H1 (cell line): ENCODE data around the gene RHBDD1. TPM values are rescaled to one million over a fixed set of nuclear protein-coding genes. Genes with fewer than 3 reads are reported as not detected.

ENCODE experiments used
- CTCF ChIA-PET: fragments of 300-600 bp; sonication (Branson Sonifier 250); formaldehyde crosslinking; loops from one replicate; lab custom pipeline; 2021; ENCODE audit not compliant: partially characterized antibody; lab: Charles Lee
- POLR2A ChIA-PET: fragments of 300-600 bp; sonication (Branson Sonifier 250); formaldehyde crosslinking; loops from one replicate; lab custom pipeline; 2021; ENCODE audit warnings: inconsistent platforms; ENCODE audit not compliant: partially characterized antibody; lab: Charles Lee
- DNase-seq, 2 experiments: peaks; one replicate each; pipeline versions ENCODE4 v3.0.0 to v3.0.0-alpha.2; 2010 to 2022; ENCODE audit warnings: low spot score in 2 of 2, low read depth in 1 of 2, mixed read lengths in 1 of 2
- FAIRE-seq: peaks from 2 replicates; lab custom pipeline; 2011; peaks lifted over from hg19 to GRCh38; lab: Jason Lieb, UNC
- H2AFZ ChIP-seq: 2 replicates; pipeline ENCODE4 v1.8.1; 2012; ENCODE audit warnings: low read length, inconsistent platforms
- H2AK5ac ChIP-seq: 2 replicates; pipeline ENCODE4 v1.6.1; 2013; ENCODE audit warnings: low read depth, low read length
- H2BK120ac ChIP-seq: replicated peaks from 2 replicates; pipeline ENCODE3; 2013; ENCODE audit warnings: low read depth, low read length, inconsistent platforms
- H2BK12ac ChIP-seq: 2 replicates; pipeline ENCODE4 v1.6.1; 2013; ENCODE audit warnings: low read depth, low read length
- H2BK15ac ChIP-seq: 2 replicates; pipeline ENCODE4 v1.6.1; 2013; ENCODE audit warnings: low read length
- H2BK20ac ChIP-seq: 2 replicates; pipeline ENCODE4 v1.6.1; 2013; ENCODE audit warnings: low read length
- H2BK5ac ChIP-seq: 2 replicates; pipeline ENCODE4 v1.6.1; 2013; ENCODE audit warnings: low read depth, low read length
- H3K14ac ChIP-seq: 2 replicates; pipeline ENCODE4 v1.6.1; 2013; ENCODE audit warnings: inconsistent platforms; ENCODE audit not compliant: insufficient read length
- H3K18ac ChIP-seq: 2 replicates; pipeline ENCODE4 v1.6.1; 2013; ENCODE audit warnings: low read length; ENCODE audit errors: extremely low read depth
- H3K23ac ChIP-seq: 2 replicates; pipeline ENCODE4 v1.6.1; 2013; ENCODE audit warnings: inconsistent platforms; ENCODE audit not compliant: insufficient read length
- H3K23me2 ChIP-seq: 2 replicates; pipeline ENCODE4 v1.6.1; 2013; ENCODE audit warnings: low read depth, low read length
- H3K27ac ChIP-seq: 2 replicates; pipeline ENCODE4 v1.6.1; 2011; ENCODE audit warnings: low read depth, low read length, inconsistent platforms
- H3K27me3 ChIP-seq, 4 experiments: replicated peaks in 1 of 4; 1 replicate in 1 of 4; 2 replicates in 3 of 4; pipeline versions ENCODE4 v1.6.1 to v1.8.1; 2011 to 2013; ENCODE audit warnings: low read length in 3 of 4, mild to moderate bottlenecking in 3 of 4, inconsistent platforms in 2 of 4, mixed read lengths in 2 of 4, moderate library complexity in 1 of 4; ENCODE audit not compliant: control insufficient read depth in 3 of 4, insufficient read depth in 3 of 4; ENCODE audit errors: extremely low read depth in 1 of 4
- H3K36me3 ChIP-seq, 4 experiments: 2 replicates each; pipeline versions ENCODE4 v1.6.1 to v1.8.1; 2011 to 2013; ENCODE audit warnings: mild to moderate bottlenecking in 4 of 4, low read length in 3 of 4, moderate library complexity in 2 of 4, control low read depth in 1 of 4, inconsistent platforms in 1 of 4; ENCODE audit not compliant: insufficient read depth in 4 of 4, control insufficient read depth in 2 of 4
- H3K4ac ChIP-seq: replicated peaks from 2 replicates; pipeline ENCODE3; 2013; ENCODE audit warnings: low read length, low read depth, mixed read lengths, inconsistent platforms; ENCODE audit not compliant: insufficient read length
- H3K4me1 ChIP-seq, 4 experiments: replicated peaks in 1 of 4; 1 replicate in 1 of 4; 2 replicates in 3 of 4; pipeline versions ENCODE4 v1.6.1 to v1.8.1; 2011 to 2013; ENCODE audit warnings: low read length in 3 of 4, inconsistent platforms in 2 of 4, mixed read lengths in 1 of 4; ENCODE audit not compliant: insufficient read depth in 4 of 4, control insufficient read depth in 3 of 4
- H3K4me2 ChIP-seq, 2 experiments: 2 replicates each; pipeline versions ENCODE4 v1.6.1 to v1.8.1; 2011 to 2013; ENCODE audit warnings: low read depth in 2 of 2, low read length in 2 of 2, control low read depth in 1 of 2, inconsistent platforms in 1 of 2, mild to moderate bottlenecking in 1 of 2; ENCODE audit not compliant: insufficient read depth in 1 of 2
- H3K4me3 ChIP-seq, 4 experiments: fragments of 200-600, 300-600 bp in 1 of 4; sonication (generic), shearing (Covaris generic), sonication (Bioruptor Twin) in 1 of 4; 2 replicates each; pipeline versions ENCODE4 v1.5.1 to v1.8.1; 2011 to 2016; ENCODE audit warnings: low read length in 4 of 4, low read depth in 3 of 4, control low read depth in 2 of 4, inconsistent platforms in 2 of 4, mild to moderate bottlenecking in 2 of 4, mixed read lengths in 1 of 4, moderate library complexity in 1 of 4; ENCODE audit not compliant: insufficient read depth in 2 of 4; ENCODE audit errors: extremely low read depth in 1 of 4
- H3K56ac ChIP-seq: replicated peaks from 2 replicates; pipeline ENCODE3; 2013; ENCODE audit warnings: low read depth, mild to moderate bottlenecking, mixed read lengths, low read length, inconsistent platforms; ENCODE audit not compliant: insufficient read length
- H3K79me1 ChIP-seq: 2 replicates; pipeline ENCODE4 v1.6.1; 2013; ENCODE audit warnings: low read depth, low read length, control low read depth
- H3K79me2 ChIP-seq, 2 experiments: 2 replicates each; pipeline versions ENCODE4 v1.6.1 to v1.8.1; 2012 to 2013; ENCODE audit warnings: low read length in 2 of 2, mild to moderate bottlenecking in 2 of 2, inconsistent platforms in 1 of 2; ENCODE audit not compliant: insufficient read depth in 2 of 2, control insufficient read depth in 1 of 2
- H3K9ac ChIP-seq, 4 experiments: replicated peaks in 1 of 4; 1 replicate in 1 of 4; 2 replicates in 3 of 4; pipeline versions ENCODE4 v1.6.1 to v1.8.1; 2011 to 2013; ENCODE audit warnings: low read depth in 3 of 4, low read length in 3 of 4, control low read depth in 2 of 4, mild to moderate bottlenecking in 2 of 4, moderate library complexity in 2 of 4, inconsistent platforms in 1 of 4; ENCODE audit errors: extremely low read depth in 1 of 4
- H3K9me3 ChIP-seq, 2 experiments: 2 replicates each; pipeline versions ENCODE4 v1.6.1 to v1.8.1; 2012 to 2013; ENCODE audit warnings: mild to moderate bottlenecking in 2 of 2, moderate library complexity in 2 of 2, control low read depth in 1 of 2, inconsistent platforms in 1 of 2, low read depth in 1 of 2, low read length in 1 of 2, mixed read lengths in 1 of 2; ENCODE audit not compliant: insufficient read depth in 2 of 2
- H4K20me1 ChIP-seq, 2 experiments: replicated peaks in 1 of 2; 2 replicates each; pipeline versions ENCODE3 to v1.8.1; 2011 to 2013; ENCODE audit warnings: inconsistent platforms in 2 of 2, low read length in 2 of 2, mild to moderate bottlenecking in 1 of 2; ENCODE audit not compliant: insufficient read depth in 2 of 2, control insufficient read depth in 1 of 2
- H4K5ac ChIP-seq: 2 replicates; pipeline ENCODE4 v1.6.1; 2013; ENCODE audit warnings: low read length, low read depth, mixed read lengths, inconsistent platforms; ENCODE audit not compliant: insufficient read length
- H4K8ac ChIP-seq: 2 replicates; pipeline ENCODE4 v1.8.0; 2013; ENCODE audit warnings: mild to moderate bottlenecking, moderate library complexity, low read length, inconsistent platforms; ENCODE audit not compliant: insufficient read depth; ENCODE audit errors: extremely low read depth
- H4K91ac ChIP-seq: replicated peaks from 2 replicates; pipeline ENCODE3; 2013; ENCODE audit warnings: low read length, mixed read lengths, inconsistent platforms; ENCODE audit not compliant: insufficient read length
- BACH1 ChIP-seq: IDR thresholded peaks from 2 replicates; pipeline ENCODE4 v1.6.1; 2012; ENCODE audit warnings: low read length, improper control_type of control experiment
- BCL11A ChIP-seq, 2 experiments: IDR thresholded peaks; one replicate each; pipeline ENCODE4 v1.6.1; 2011; ENCODE audit warnings: low read depth in 2 of 2, low read length in 2 of 2, mild to moderate bottlenecking in 2 of 2
- CBX8 ChIP-seq: fragments of 300-800, 300-1000 bp; sonication (generic); IDR thresholded peaks from 2 replicates; pipeline ENCODE4 v1.7.1; 2016; ENCODE audit warnings: low read depth, low read length, borderline replicate concordance
- EGR1 ChIP-seq: IDR thresholded peaks from 2 replicates; pipeline ENCODE4 v1.6.1; 2011; ENCODE audit warnings: low read depth, low read length, borderline replicate concordance
- GABPA ChIP-seq: IDR thresholded peaks from 2 replicates; pipeline ENCODE4 v1.6.1; 2011; ENCODE audit warnings: mild to moderate bottlenecking, low read length, moderate library complexity, borderline replicate concordance; ENCODE audit not compliant: insufficient read depth
- JUN ChIP-seq: IDR thresholded peaks from 2 replicates; pipeline ENCODE4 v1.6.1; 2011; ENCODE audit warnings: low read depth, mild to moderate bottlenecking, improper control_type of control experiment, low read length
- NRF1 ChIP-seq: IDR thresholded peaks from 2 replicates; pipeline ENCODE4 v1.6.1; 2011; ENCODE audit warnings: mild to moderate bottlenecking, low read depth, low read length, improper control_type of control experiment
- RAD21 ChIP-seq, 2 experiments: IDR thresholded peaks in 1 of 2; conservative IDR thresholded peaks in 1 of 2; 2 replicates each; pipeline ENCODE4 v1.6.1; 2011; ENCODE audit warnings: low read depth in 2 of 2, low read length in 2 of 2, improper control_type of control experiment in 1 of 2, inconsistent platforms in 1 of 2, mild to moderate bottlenecking in 1 of 2, moderate library complexity in 1 of 2
- RNF2 ChIP-seq: fragments of 200-900, 300-1000 bp; sonication (generic); IDR thresholded peaks from 2 replicates; pipeline ENCODE4 v1.7.1; 2016; ENCODE audit warnings: borderline replicate concordance, low read depth, mild to moderate bottlenecking, antibody characterized with exemption, low read length; ENCODE audit not compliant: poor library complexity, severe bottlenecking; ENCODE audit errors: missing control alignments
- SP4 ChIP-seq: IDR thresholded peaks from 2 replicates; pipeline ENCODE4 v1.6.1; 2012; ENCODE audit warnings: low read length, inconsistent platforms
- TAF1 ChIP-seq: IDR thresholded peaks from 2 replicates; pipeline ENCODE4 v1.6.1; 2011; ENCODE audit warnings: mild to moderate bottlenecking, low read depth, low read length
- TEAD4 ChIP-seq: IDR thresholded peaks from 2 replicates; pipeline ENCODE4 v1.6.1; 2012; ENCODE audit warnings: low read depth, low read length, inconsistent platforms, mixed read lengths
- USF2 ChIP-seq: IDR thresholded peaks from 2 replicates; pipeline ENCODE4 v1.6.1; 2011; ENCODE audit warnings: low read length, improper control_type of control experiment
- YY1 ChIP-seq: IDR thresholded peaks from 2 replicates; pipeline ENCODE4 v1.6.1; 2011; ENCODE audit warnings: low read depth, mild to moderate bottlenecking, low read length
- WGBS, 2 experiments: shearing (Covaris generic) in 1 of 2; methylation state at CpG; one replicate each; pipeline versions ENCODE4 v1.1.6 to v1.1.7; 2013 to 2015; ENCODE audit warnings: low lambda C conversion rate in 2 of 2, mixed read lengths in 2 of 2, inconsistent platforms in 1 of 2, low coverage in 1 of 2, missing lambda C conversion rate in 1 of 2; ENCODE audit not compliant: insufficient replicate concordance in 2 of 2, insufficient coverage in 1 of 2, insufficient read length in 1 of 2; ENCODE audit errors: extremely low coverage in 1 of 2, missing lambda C conversion rate in 1 of 2; 5-methylcytosine and 5-hydroxymethylcytosine counted together
- polyA plus RNA-seq, 7 experiments: library from polyadenylated mRNA; depleted of rRNA in 3 of 7; stranded (reverse) in 5 of 7; unstranded in 2 of 7; fragments of >200 nt in 5 of 7; fragments of 200-250 nt in 2 of 7; gene quantifications; 1 replicate in 5 of 7; 2 replicates in 1 of 7; 4 replicates in 1 of 7; pipeline versions ENCODE4 v1.2.1 to v1.2.3, GENCODE V29; 2011 to 2013; ENCODE audit warnings: missing spikeins in 2 of 7, mixed read lengths in 2 of 7
- total RNA-seq: library from RNA; stranded (reverse); fragmentation: NEBNext Ultra II Directional; extraction: Animal tissue kit (Norgen Biotek cat#: 25700); gene quantifications from 2 replicates; pipeline ENCODE4 v1.2.1, GENCODE V29; 2021

The RHBDD1 gene
- total and polyA plus RNA-seq, 2 of the 8 experiments (the other 6 are each of a cell fraction or from before 2014, with no cell fraction given): 10.5 to 23.1 TPM

DNA sequence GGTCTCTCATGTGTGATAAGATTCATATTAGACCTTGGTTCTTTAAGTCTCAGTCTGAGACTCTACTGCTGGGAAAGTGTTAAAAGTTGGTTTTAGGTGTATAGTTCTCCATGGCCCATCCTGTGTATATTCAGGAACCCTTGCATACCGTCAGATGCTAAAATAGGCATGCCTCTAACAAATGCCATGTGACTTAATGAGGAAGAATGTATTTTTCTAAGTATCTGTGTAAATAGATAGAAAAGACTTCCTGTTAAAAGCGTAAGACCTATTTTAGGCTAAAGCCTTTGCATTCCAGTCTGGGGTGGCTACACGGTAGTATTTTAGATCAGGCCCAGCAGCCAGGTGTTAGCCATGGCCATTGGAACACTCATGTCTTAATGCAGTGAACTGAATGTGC is 73.3 kb downstream of the RHBDD1 start:
- Histone ChIP-seq H2BK12ac (no peak overlapping the region), H2AK5ac (no peak overlapping the region), H3K27ac (no peak overlapping the region), H3K79me2 (no peaks in the 10 kb centered on the region), H4K8ac (no peak overlapping the region), H3K4me2 (no peak overlapping the region), H3K14ac (no peak overlapping the region), H2BK5ac (no peak overlapping the region), H3K23ac (no peak overlapping the region), H3K4ac (no peak overlapping the region), H3K56ac (no peak overlapping the region), H2BK20ac (no peak overlapping the region), H3K23me2 (no peaks in the 10 kb centered on the region), H3K4me3 (no peak overlapping the region), H3K36me3 (no peaks in the 10 kb centered on the region), H3K18ac (no peak overlapping the region), H4K20me1 (peaks cover 0 to 3% of the 10 kb centered on the region in 2 experiments), H4K91ac (no peak overlapping the region), H3K4me1 (no peaks in the 10 kb centered on the region), H3K27me3 (no peaks in the 10 kb centered on the region), H2BK120ac (no peak overlapping the region), H3K9ac (no peak overlapping the region), H3K9me3 (no peaks in the 10 kb centered on the region), H2BK15ac (no peak overlapping the region), H3K79me1 (0 out of 2 replicates have a peak, but pooled peaks cover 4% of the 10 kb centered on the region), H4K5ac (no peak overlapping the region), H2AFZ (no peak overlapping the region)
- FAIRE-seq (no peak), DNase-seq (no peak)
- 98% methylated on average over 3 of the region's 3 CpGs; no CpG with 5 or more reads in 1 of the 2 experiments for WGBS, 2 experiments
- CTCF ChIA-PET: interaction anchor here (1.7 kb wide), 1 partner anchor 10 kb away, joined by 4 read pairs; no protein-coding TSS in a partner anchor
- POLR2A ChIA-PET: no interaction called here
- TF ChIP-seq CBX8 (no peak), BCL11A (IDR thresholded peaks at IDR 0.05; ENCODE audit: low read depth in 2 of 2, low read length in 2 of 2) (no peak), SP4 (no peak), NRF1 (no peak), RNF2 (no peak), EGR1 (no peak), BACH1 (no peak), TAF1 (no peak), JUN (no peak), USF2 (no peak), YY1 (no peak), TEAD4 (no peak), GABPA (no peak), RAD21 (IDR thresholded peaks at IDR 0.05 in 1 of 2, conservative IDR thresholded peaks at IDR 0.05 in 1 of 2; ENCODE audit: low read depth in 2 of 2, low read length in 2 of 2) (no peak)
